NCI-H146 treated with DMSO at 0.1 percent for 48 hours (cell line): ENCODE data around the gene PPP5C.
A peak's percentile ranks its signal among the peaks of the same experiment; 100 is the strongest.
"Not testable (repeated sequence)": the region's sequence is repeated elsewhere in the genome, so short reads cannot be mapped to it uniquely, and the experiment has no call there.

Experiments
- DNase-seq: peaks from one replicate; lab custom pipeline; 2025; ENCODE audit not compliant: unreplicated experiment; lab: John Stamatoyannopoulos, UW

The PPP5C gene

GRCh38 chr19:46346821-46347571 lies at the start of gene PPP5C:
PPP5C (plus strand) TSS chr19:46347087; CDS start chr19:46347097, 10 bp downstream.
- DNase-seq = peak; percentile 94

DNA sequence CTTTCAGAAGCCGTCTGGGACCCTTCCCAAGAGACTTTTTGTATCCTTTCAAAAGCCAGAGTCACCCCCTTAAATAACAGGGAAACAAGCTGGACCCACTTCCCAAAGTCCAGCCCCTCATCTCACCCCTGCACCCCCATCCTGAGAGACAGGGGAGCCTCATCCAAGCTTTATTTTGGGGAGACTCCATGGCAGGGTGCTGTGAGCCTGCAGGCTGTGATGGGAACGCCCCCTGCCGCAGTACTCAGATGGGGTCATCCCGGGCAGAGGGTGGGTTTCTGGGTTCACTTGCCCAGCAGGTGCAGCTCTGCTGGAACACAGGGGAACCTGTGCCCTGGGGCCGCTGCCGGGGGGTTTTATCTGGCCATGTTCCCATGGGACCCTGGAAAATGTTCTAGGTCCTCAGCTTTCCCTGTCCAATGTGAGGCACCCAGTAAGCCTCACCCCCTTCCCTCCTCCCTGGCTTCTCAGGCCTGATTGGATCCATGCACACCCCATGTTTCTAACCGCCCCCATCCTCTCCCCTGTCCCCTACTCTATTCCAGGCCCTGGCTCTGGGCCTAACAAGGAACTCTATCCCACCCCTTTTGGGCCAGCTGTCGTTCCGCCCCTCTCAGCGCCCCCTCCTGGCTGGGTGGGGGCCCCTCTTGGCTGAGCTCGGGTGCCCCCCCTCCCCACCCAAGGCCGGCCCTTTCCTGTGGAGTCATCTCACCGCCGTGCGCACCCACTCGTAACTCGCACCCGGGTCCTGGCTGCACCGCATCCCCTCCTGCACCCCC lies 49.0 kb upstream of the PPP5C start:
- no peak for DNase-seq

DNA sequence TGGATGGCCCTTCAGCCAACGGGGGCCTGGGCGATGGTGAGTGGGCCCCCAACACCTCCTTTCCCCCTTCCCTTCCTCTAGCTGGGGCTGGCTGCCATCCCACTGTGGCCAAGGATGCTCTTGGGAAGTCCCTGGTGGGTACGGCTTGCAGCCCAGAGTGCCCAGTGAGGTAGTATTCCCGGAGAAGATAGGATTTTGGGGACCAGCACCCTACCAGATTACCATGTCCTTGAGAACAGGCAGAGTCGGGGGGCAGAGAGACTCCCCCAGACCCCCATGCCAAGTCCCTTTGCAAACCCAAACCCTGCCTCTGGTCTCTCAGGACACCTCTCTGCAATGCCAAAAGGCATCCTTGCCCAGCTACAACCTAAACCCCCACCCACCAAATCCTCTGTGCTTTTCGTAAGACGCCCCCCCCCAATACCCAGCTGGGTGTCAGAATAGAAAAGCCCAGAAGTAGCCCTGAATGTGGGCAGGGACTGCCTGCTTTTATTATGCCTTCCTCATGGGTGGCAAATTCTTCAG lies 48.3 kb upstream of the PPP5C start:
- DNase-seq = no peak

- peak; percentile 39 for DNase-seq
Observed at GRCh38 chr19:46299004-46299509, 47.8 kb upstream of the PPP5C start.

- no peak for DNase-seq
Observed at GRCh38 chr19:46299695-46300094, 47.2 kb upstream of the PPP5C start.

DNA sequence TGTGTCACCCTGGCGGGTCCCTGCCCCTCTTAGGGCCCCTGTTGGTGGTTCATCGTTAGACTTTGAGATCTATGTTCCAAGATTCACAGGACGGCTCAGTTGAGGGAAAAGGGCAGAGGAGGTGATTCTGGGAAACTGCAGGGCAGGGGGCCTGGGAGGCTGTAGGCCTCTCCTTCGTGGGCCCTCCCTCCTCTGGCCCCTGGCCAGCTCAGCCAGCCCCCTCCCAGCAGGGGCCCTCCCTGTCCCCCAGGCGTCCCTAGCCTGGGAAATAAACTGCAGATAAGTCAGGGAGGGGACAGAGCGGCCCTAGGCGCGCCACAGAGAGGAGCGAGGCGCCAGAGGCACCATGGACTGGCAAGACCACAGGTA lies 43.6 kb upstream of the PPP5C start:
- no peak for DNase-seq

DNA sequence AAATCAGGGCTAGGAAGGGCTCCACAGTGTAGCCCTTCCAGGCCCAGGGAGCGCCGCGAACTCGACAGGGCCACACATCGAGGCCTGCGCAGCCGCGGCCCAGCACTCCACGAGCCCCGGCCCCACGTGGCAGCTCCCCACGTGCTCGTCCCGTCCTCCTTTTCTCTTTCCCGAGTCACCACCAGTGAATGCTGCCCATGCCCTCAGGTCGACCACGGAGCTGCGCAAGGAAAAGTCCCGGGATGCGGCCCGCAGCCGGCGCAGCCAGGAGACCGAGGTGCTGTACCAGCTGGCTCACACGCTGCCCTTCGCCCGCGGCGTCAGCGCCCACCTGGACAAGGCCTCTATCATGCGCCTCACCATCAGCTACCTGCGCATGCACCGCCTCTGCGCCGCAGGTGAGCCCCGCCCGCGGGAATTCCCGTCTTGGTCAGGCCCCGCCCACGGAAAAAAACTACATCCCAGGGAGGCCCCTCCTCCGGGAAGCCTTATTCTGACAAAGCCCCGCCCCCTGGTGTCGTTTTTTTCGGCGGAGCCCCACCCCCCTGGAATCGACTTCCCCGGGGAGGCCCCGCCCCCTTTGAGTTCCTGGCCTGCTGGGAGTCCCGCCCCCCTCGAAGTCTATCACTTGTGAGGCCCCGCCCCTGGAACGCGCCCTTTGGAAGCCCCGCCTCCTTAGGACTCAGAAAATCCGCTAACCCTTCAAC lies 43.0 kb upstream of the PPP5C start:
- peak; percentile 25 for DNase-seq

DNA sequence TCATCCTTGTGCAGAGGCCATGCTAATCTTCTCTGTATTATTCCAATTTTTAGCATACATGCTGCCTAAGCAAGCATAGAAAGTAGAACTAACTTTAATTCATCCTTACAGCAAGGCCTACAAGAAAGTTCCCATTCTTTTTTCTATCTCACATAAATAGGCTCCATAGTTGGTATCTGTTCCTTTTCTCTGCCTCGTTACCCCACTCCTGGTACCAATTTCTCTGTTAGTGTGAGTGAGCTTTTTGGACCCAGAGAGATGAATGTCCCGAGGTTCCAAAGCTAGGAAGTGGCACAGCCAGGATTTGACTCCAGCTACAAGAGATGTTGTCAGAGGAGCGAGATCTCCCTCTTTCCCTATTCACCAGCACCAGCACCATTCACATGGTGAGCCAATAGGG lies 40.4 kb upstream of the PPP5C start:
- DNase-seq = no peak

- DNase-seq = no peak
Observed at GRCh38 chr19:46308510-46308909, 38.4 kb upstream of the PPP5C start.

- DNase-seq = no peak
Observed at GRCh38 chr19:46309056-46309455, 37.8 kb upstream of the PPP5C start.

GRCh38 chr19:46311444-46311843 lies 35.4 kb upstream of the PPP5C start:
- DNase-seq = no peak

DNA sequence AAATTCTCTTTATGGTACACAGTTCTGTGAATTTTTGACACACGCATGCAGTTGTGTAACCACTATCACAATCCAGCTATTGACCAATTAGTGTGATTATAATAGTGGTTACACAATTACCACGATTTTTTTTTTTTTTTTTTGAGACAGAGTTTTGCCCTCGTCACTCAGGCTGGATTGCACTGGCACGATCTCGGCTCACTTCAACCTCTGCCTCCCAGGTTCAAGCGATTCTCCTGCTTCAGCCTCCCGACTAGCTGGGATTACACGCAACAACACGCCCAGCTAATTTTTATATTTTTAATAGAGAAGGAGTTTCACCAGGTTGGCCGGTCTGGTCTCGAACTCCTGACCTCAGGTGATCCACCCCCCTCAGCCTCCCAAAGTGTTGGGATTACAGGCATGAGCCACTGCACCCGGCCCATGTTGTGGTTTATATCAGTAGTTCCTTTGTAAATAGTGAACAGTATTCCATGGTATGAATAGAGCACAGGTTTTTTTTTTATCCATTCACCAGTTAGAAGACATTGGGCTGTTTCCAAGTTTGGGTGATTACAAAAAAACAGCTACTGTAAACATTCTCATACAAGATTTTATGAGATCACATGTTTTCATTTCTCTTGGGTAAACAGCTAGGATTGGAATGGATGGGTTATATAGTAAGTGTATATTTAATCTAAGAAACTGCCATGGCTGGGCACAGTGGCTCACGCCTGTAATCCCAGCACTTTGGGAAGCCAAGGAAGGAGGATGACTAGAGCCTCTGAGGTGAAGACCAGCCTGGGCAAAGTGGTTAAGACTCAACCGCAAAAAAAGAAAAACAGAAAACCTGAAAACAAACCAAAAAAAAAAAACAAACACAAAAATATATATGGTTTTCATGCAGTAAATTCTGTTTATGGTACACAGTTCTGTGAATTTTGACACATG lies 33.1 kb upstream of the PPP5C start:
- not testable (repeated sequence) for DNase-seq

DNA sequence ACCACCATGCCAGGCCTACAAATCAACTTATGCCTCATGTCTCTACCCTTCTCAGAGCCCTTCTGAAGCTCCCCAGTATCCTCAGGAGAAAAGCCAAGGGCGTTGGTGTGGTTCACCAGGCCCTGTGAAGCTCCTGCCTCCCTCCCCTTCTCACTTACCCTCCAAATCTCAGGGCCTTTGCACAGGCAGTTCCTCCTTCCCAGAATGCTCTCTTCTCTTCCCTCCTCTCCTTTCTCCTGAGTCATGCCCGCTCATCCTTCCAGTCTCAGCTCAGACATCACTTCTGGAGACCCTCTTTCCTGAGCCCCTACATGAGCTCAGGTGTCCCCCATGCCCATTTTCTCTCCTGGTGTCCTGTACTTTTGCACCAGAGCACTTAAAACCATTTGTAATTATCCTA lies 29.5 kb upstream of the PPP5C start:
- no peak for DNase-seq

DNA sequence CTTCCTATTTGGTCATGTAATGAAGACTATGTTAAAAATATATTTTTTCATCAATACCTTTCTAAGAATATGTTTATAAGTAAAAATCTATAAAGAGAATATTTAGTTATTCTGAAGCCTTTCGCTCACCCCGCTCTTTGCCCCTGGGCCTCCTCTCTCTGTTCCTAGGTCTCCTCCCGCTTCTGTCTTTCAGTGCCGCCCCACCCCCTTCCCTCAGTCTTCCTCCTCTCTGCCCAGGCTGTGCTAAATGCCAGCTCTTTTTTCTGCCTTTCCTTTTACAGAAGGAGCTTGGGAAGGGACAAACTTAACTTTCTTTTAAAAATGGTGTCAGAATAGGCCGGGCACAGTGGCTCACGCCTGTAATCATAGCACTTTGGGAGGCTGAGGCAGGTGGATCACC lies 27.3 kb upstream of the PPP5C start:
- no peak for DNase-seq

- DNase-seq = no peak
Observed at GRCh38 chr19:46320559-46320958, 26.3 kb upstream of the PPP5C start.

- DNase-seq = no peak
Observed at GRCh38 chr19:46321653-46322052, 25.2 kb upstream of the PPP5C start.

GRCh38 chr19:46323227-46323626 lies 23.7 kb upstream of the PPP5C start:
- DNase-seq = not testable (repeated sequence)

GRCh38 chr19:46324277-46324676 lies 22.6 kb upstream of the PPP5C start:
- no peak for DNase-seq

DNA sequence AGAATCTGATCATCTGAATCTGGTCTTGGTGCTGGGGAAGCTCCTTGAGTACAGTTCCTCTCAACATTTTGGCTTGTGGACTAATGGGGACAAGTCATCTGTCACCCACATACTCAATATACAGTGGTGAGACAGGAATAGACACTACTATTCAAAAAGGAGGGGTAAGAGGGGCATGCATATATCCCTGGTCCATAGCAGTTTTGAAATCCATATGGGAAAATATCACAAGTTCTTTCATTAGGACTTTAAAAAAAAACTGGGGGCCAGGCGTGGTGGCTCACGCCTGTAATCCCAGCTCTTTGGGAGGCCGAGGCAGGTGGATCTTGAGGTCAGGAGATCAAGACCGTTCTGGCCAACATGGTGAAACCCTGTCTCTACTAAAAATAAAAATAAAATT lies 20.3 kb upstream of the PPP5C start:
- DNase-seq = no peak

DNA sequence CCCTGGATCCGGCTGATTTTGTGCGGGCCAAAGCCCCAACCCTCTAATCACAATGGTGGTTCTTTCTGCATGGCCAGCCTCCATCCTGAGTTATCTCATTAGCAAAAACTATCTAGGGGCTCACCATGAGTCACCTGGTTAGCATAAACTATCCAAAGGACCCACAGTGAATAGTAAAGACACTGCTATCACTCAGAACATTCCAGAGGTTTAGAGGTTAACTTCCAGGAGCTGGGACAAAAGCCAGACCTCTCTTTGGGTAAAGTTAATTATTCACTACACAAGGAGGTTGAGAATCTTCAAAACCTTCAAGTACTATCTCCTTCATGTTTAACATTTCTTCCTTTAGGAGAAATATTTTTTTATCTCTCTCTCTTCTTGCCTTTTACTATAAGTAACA lies 18.8 kb upstream of the PPP5C start:
- no peak for DNase-seq
